ENCODE data around the gene LRRC25. TPM values are rescaled to one million over a fixed set of nuclear protein-coding genes. Genes with fewer than 3 reads are reported as not detected.

Gene LRRC25
- total RNA-seq, 1 experiment from 2014 or later: not detected

GRCh38 chr19:18428173-18428786 lies 30.9 kb upstream of the LRRC25 start:
- DNase-seq (ENCODE audit: low read depth, low spot score): no peak
- in situ Hi-C loops (cut with HindIII; ENCODE audit: low pct_unique_long_range_greater_than_20kb, low sequenced_read_pairs): no loop called here

- in situ Hi-C loops (cut with HindIII; ENCODE audit: low pct_unique_long_range_greater_than_20kb, low sequenced_read_pairs): no loop called here
- DNase-seq (ENCODE audit: low read depth, low spot score): no peak
Observed at GRCh38 chr19:18427743-18428113, 30.3 kb upstream of the LRRC25 start.

- in situ Hi-C loops (cut with HindIII; ENCODE audit: low pct_unique_long_range_greater_than_20kb, low sequenced_read_pairs): no loop called here
- no peak for DNase-seq (ENCODE audit: low read depth, low spot score)
Observed at GRCh38 chr19:18427080-18427742, 29.8 kb upstream of the LRRC25 start.

DNA sequence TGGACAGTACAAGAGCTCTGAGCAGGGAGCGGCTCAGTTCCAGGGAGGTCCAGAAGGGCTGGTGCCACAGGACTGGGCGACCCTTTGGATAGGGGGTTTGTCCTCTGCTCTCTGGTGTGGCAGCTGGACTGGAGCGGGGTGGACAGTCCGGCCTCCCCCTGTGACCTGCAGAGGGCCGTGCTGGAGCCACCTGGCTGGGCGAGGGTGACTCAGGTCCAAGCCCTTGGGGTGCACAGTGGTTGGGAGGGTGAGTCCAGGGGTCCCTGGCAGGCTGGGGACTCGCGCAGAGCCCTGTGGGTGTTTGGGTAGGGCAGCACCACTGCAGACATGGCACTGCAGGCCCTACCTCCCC lies 29.0 kb upstream of the LRRC25 start:
- in situ Hi-C loops (cut with HindIII; ENCODE audit: low pct_unique_long_range_greater_than_20kb, low sequenced_read_pairs): no loop called here
- DNase-seq (ENCODE audit: low read depth, low spot score): no peak

DNA sequence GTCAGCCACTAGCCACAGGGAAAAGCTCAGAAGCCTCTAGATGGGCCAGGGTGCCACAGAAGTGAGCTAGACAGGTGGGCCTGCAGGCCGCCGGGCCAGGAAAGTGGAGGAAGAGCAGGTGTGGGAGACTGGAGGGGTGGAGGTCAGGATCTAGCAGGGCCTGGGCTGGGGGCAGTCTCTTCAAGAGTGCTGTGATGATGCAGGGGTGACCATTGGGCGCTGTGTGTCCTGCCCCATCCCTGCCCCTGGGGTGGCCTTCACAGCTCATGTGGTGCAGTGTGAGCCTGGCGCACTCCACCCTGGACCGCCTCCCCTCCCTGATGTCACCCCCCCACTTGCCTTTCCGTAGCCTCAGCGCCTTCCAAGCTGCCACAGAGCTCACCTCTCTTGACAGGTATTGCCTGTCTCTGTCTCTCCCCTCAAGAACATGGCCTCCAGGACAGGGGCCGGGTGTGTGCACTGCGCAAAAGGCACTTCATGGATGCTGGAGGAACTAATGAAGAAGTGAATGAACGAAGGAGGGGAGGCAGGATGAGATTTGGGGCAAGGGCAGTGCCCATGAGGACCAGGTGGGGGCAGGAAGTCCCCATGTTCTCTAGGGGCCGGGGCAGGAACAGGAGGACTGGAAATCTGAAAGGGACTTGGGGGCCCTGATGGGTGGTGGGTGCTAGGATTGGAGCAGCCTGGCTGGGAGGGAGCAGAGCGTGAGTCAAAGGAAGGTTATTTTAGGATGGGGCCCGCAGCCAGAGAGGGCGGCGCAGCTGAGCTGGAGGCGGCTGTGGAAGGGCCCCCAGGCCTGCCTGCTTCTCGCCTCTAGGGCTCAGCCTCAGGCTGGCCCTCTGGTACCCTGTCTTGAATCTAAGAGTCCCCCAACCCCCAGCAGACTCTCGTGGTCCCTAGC lies 28.3 kb upstream of the LRRC25 start:
- in situ Hi-C loops (cut with HindIII; ENCODE audit: low pct_unique_long_range_greater_than_20kb, low sequenced_read_pairs): no loop called here
- DNase-seq (ENCODE audit: low read depth, low spot score): no peak

DNA sequence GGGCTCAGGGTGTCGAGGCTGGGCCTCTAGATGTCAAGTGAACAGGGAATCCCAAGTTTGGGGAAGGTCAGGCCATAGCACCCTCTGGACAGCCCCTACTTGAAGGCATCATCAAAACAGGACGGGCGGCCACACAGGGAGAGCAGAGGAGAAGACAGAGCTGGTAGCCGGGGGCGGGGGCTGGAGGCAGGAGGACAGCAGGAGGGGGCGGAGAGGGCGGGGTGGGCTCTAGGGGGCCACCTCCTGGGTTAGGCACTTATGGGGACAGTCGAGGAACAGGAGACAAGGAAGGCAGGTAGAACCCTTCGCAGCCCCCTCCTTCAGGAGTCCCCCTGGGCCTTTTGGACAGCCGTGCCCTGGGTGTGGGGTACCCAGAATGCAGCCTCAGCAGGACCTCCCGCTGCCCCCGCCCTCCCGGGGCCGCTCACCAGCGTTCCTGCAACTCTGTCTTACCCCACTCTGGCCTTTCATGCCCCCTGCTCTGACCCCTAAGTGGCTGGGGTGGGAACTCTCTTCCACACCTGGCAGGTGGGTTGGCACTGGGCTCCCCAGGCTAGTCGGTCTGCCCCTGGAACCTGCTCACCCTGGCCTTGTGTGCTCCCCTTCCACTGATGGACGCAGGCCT lies 27.6 kb upstream of the LRRC25 start:
- in situ Hi-C loops (cut with HindIII; ENCODE audit: low pct_unique_long_range_greater_than_20kb, low sequenced_read_pairs): no loop called here
- no peak for DNase-seq (ENCODE audit: low read depth, low spot score)

GRCh38 chr19:18424122-18424889 lies 26.9 kb upstream of the LRRC25 start:
- in situ Hi-C loops (cut with HindIII; ENCODE audit: low pct_unique_long_range_greater_than_20kb, low sequenced_read_pairs): no loop called here
- no peak for DNase-seq (ENCODE audit: low read depth, low spot score)

- in situ Hi-C loops (cut with HindIII; ENCODE audit: low pct_unique_long_range_greater_than_20kb, low sequenced_read_pairs): no loop called here
- DNase-seq (ENCODE audit: low read depth, low spot score): no peak
Observed at GRCh38 chr19:18423258-18424020, 26.0 kb upstream of the LRRC25 start.

- in situ Hi-C loops (cut with HindIII; ENCODE audit: low pct_unique_long_range_greater_than_20kb, low sequenced_read_pairs): no loop called here
- DNase-seq (ENCODE audit: low read depth, low spot score): no peak
Observed at GRCh38 chr19:18422530-18423191, 25.2 kb upstream of the LRRC25 start.

DNA sequence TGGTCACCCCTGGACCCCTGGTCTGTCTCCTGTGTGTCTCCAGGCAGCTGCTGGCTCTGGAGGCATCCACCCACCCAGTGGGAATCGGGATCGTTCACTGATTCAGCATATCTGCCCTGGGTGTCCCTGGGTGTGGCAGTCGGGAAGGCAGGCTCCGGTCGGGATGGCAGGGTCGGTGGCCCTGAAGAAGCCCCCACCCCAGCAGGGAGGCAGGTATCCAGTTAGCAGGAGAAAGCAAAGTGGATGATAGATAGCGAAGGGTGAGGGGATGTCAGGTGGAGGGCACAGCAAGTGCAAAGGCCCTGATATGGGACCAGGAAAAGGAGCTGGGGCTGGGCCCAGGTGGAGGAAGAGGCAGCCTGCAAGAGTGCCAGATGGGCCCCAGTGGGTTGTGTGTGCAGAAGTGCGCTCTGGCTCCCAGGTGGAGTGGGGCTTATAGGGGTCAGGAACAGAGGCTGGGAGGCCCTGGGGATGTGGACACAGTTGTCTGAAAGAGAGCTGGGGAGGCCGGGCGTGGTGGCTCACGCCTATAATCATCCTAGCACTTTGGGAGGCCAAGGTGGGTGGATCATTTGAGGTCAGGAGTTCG lies 24.0 kb upstream of the LRRC25 start:
- no peak for DNase-seq (ENCODE audit: low read depth, low spot score)
- in situ Hi-C loops (cut with HindIII; ENCODE audit: low pct_unique_long_range_greater_than_20kb, low sequenced_read_pairs): no loop called here

DNA sequence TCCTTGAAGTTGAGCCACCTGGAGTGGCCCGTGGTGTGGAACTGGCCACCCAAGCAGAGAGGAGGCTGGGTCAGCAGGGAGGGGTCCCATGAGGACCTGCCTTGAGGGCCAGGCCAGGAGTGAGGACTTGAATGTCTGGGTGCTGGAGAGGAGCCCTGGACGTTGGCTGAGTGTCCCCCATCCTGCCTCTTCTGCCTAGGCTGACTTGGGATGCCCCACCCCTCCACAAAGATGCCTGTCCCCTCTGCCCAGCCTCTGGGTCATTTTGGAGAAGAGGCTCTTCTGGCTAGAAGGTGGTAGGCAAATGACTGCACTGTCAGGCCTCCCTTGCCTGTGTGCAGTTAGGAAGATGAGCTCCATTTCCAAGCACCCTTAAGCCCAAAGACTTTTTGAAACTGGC lies 23.5 kb upstream of the LRRC25 start:
- DNase-seq (ENCODE audit: low read depth, low spot score): no peak
- in situ Hi-C loops (cut with HindIII; ENCODE audit: low pct_unique_long_range_greater_than_20kb, low sequenced_read_pairs): no loop called here

DNA sequence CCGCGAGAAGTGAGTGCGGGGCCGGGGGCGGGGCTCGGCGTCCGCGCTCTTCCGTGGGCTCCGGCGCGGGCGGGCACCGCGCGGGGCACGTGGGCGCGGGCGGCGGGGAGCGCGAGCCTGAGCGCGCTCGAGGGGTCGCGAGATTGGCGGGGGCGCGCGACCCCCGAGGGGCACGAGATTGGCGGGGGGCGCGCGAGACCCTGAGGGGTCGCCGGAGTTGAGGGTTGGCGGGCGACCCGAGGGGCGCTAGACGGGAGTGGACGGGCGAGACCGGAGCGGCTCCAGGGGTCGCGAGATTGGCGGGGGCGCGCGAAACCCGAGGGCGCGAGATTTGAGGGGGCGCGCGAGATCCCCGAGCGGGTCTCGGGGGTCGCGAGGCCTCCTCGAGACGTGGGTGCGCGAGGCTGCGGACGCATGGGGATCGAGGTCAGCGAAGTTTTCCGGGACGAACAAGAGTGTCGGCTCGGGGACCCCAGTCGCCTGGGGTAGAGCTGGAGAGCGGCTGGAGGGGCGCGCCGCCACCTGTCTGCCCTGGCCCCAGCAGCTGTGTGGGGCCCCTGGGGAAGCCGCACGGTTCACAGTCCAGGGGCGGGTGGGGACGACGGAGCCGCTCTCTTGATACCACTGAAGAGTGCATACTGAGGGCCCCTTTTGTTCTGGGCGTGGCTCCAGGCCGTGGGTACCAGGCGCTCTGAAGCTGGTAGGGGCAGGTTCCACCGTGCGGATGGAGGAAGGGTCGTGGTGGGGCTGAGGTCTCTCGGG lies 22.5 kb upstream of the LRRC25 start:
- in situ Hi-C loops (cut with HindIII; ENCODE audit: low pct_unique_long_range_greater_than_20kb, low sequenced_read_pairs): no loop called here
- no peak for DNase-seq (ENCODE audit: low read depth, low spot score)

GRCh38 chr19:18419195-18419698 lies 21.8 kb upstream of the LRRC25 start, which contains the start of gene SSBP4:
Gene SSBP4, plus strand, starts transcription at chr19:18419398. Its CDS starts 251 bp downstream, at chr19:18419649.
- in situ Hi-C loops (cut with HindIII; ENCODE audit: low pct_unique_long_range_greater_than_20kb, low sequenced_read_pairs): no loop called here
- peak; percentile 64 for DNase-seq (ENCODE audit: low read depth, low spot score)

DNA sequence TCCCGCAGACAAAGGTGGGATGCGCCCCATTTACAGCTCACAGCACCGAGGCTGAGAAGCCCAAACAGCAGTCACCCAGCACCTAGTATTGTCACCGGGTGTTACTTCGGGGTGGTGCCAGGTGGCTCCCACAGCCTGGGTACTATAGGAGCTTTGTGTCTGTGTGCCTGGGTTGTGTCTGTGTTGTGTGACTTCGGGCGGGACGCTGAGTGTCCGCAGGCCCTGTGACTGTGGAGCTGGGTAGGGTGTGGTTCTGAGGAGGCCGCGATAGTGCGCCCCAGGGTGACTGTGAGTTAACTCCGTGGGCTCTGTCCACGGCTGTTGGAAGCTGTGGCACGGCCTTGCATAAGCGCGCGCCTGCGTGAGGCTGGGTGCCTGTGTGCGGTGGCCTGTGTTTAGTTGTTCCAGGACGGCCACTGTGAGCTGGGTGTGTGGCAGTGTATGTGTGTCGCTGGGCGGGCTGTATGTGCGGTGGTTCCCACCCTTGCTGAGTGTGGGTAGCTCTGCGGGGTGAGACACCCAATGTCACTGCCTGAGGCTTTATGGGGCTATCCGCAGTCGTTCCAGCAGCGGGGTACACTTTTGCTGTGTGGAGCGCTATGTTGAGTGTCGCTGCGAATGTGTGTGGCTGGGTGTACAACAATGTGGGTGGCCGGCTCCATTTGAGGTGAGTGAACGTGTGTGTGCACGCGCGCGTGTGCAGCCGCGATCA lies 21.2 kb upstream of the LRRC25 start:
- in situ Hi-C loops (cut with HindIII; ENCODE audit: low pct_unique_long_range_greater_than_20kb, low sequenced_read_pairs): no loop called here

GRCh38 chr19:18418029-18418482 lies 20.6 kb upstream of the LRRC25 start:
- in situ Hi-C loops (cut with HindIII; ENCODE audit: low pct_unique_long_range_greater_than_20kb, low sequenced_read_pairs): no loop called here
- no peak for DNase-seq (ENCODE audit: low read depth, low spot score)

More for the DNA sequence above, 21.2 kb upstream of the LRRC25 start:
- DNase-seq (ENCODE audit: low read depth, low spot score): no peak
